Neural cell (in vitro differentiated cells): ENCODE measurements around the gene NOS1AP.

ENCODE experiments used
- CTCF ChIP-seq: fragments of 450-650 bp; IDR thresholded peaks from 2 replicates; pipeline ENCODE4 v1.5.1; 2014; ENCODE audit warnings: antibody characterized with exemption, mild to moderate bottlenecking, moderate library complexity; ENCODE audit not compliant: poor library complexity, severe bottlenecking
- EP300 ChIP-seq: fragments of 450-650 bp; conservative IDR thresholded peaks from 2 replicates; pipeline ENCODE4 v1.6.1; 2014; ENCODE audit warnings: antibody characterized with exemption, mild to moderate bottlenecking, moderate library complexity; ENCODE audit not compliant: poor library complexity, severe bottlenecking
- EZH2 ChIP-seq: fragments of 200-600, 300-800 bp; shearing (Covaris generic), sonication (generic); IDR thresholded peaks from 2 replicates; pipeline ENCODE4 v1.6.1; 2014; ENCODE audit warnings: antibody characterized with exemption, low read length, borderline replicate concordance, mild to moderate bottlenecking; ENCODE audit not compliant: insufficient read depth, poor library complexity, severe bottlenecking
- RAD21 ChIP-seq: fragments of 450-650 bp; conservative IDR thresholded peaks from 2 replicates; pipeline ENCODE4 v1.6.1; 2014; ENCODE audit warnings: antibody characterized with exemption, mild to moderate bottlenecking, moderate library complexity

DNA sequence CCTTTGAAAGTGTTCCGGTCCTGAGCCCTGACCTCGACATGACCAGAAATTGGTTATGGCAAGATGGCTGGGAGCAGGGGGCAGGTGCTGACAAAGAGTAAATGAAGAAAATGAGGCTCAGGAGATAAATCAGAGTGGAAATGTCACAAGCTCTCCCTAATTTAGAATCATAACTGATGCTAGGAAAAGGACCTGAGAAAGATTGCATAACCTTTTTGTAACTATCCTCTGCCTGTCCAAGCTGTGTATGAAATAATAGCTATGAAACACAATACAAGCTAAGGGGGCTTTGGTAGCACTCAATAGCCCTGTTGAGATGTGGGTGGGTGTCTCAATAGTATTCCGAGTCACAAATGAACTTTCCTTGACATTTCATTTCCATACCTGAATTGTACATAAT lies 12.9 kb upstream of the NOS1AP start:
- no peak for TF ChIP-seq CTCF
- TF ChIP-seq EZH2 = no peak
- TF ChIP-seq RAD21 = no peak
- TF ChIP-seq EP300 = no peak
